IMR-90 (cell line): ENCODE data around the gene LRRC37A. TPM values are rescaled to one million over a fixed set of nuclear protein-coding genes. Genes with fewer than 3 reads are reported as not detected.
"Not testable (repeated sequence)": the region's sequence is repeated elsewhere in the genome, so short reads cannot be mapped to it uniquely, and the experiment has no call there.

ENCODE experiments used
- ATAC-seq: fragments of 200-7000 bp; cut with Tn5 transposase; 2 replicates; pipeline ENCODE4 v1.9.1; 2020; ENCODE audit warnings: low read depth, mild to moderate bottlenecking, moderate library complexity
- BruUV-seq: library from RNA; stranded (reverse); fragments of 400-500 nt; replicated peaks from 2 replicates; lab custom pipeline; 2021; lab: Mats Ljungman, UMichigan
- CTCF ChIA-PET: fragments of 300-600 bp; formaldehyde crosslinking; extraction: SDS; loops from one replicate; lab custom pipeline; 2021; ENCODE audit warnings: antibody characterized with exemption; lab: Yijun Ruan, JAX
- POLR2A ChIA-PET: fragments of 300-600 bp; sonication (Branson Sonifier 250); formaldehyde crosslinking; loops from one replicate; lab custom pipeline; 2022; ENCODE audit warnings: antibody characterized with exemption; ENCODE audit not compliant: unreplicated experiment; lab: Charles Lee
- DNase-seq: peaks from one replicate; pipeline ENCODE4 v3.0.0; 2013
- H2AFZ ChIP-seq: replicated peaks from 2 replicates; pipeline ENCODE3; 2013; ENCODE audit warnings: low read length, mild to moderate bottlenecking; ENCODE audit not compliant: poor library complexity
- H2AK5ac ChIP-seq: 2 replicates; pipeline ENCODE4 v1.6.1; 2013; ENCODE audit warnings: low read depth, low read length, inconsistent platforms
- H2AK9ac ChIP-seq: replicated peaks from 2 replicates; pipeline ENCODE3; 2013; ENCODE audit warnings: mild to moderate bottlenecking, low read depth, low read length, moderate library complexity; ENCODE audit not compliant: poor library complexity
- H2BK120ac ChIP-seq: 2 replicates; pipeline ENCODE4 v1.6.1; 2013; ENCODE audit warnings: low read depth, low read length, inconsistent platforms
- H2BK15ac ChIP-seq: 3 replicates; pipeline ENCODE4 v1.6.1; 2013; ENCODE audit warnings: low read depth, low read length, inconsistent platforms
- H2BK20ac ChIP-seq: 2 replicates; pipeline ENCODE4 v1.6.1; 2013; ENCODE audit warnings: low read depth, mild to moderate bottlenecking, inconsistent platforms, low read length, moderate library complexity
- H2BK5ac ChIP-seq: 2 replicates; pipeline ENCODE4 v1.6.1; 2013; ENCODE audit warnings: mild to moderate bottlenecking, low read depth, low read length, inconsistent platforms; ENCODE audit not compliant: poor library complexity, severe bottlenecking
- H3K14ac ChIP-seq: replicated peaks from 2 replicates; pipeline ENCODE4 v1.6.1; 2013; ENCODE audit warnings: low read depth, low read length, inconsistent platforms
- H3K18ac ChIP-seq: 2 replicates; pipeline ENCODE4 v1.6.1; 2013; ENCODE audit warnings: low read depth, low read length, control low read depth
- H3K23ac ChIP-seq: 2 replicates; pipeline ENCODE4 v1.6.1; 2013; ENCODE audit warnings: low read depth, low read length, inconsistent platforms
- H3K27ac ChIP-seq: 2 replicates; pipeline ENCODE4 v1.5.1; 2013; ENCODE audit warnings: mild to moderate bottlenecking, control low read depth, low read length; ENCODE audit not compliant: insufficient read depth
- H3K27me3 ChIP-seq: 2 replicates; pipeline ENCODE4 v1.6.1; 2013; ENCODE audit warnings: low read length; ENCODE audit not compliant: control insufficient read depth, insufficient read depth
- H3K36me3 ChIP-seq: 2 replicates; pipeline ENCODE4 v1.6.1; 2013; ENCODE audit warnings: low read length, mixed read lengths; ENCODE audit not compliant: control insufficient read depth, insufficient read depth
- H3K4ac ChIP-seq: 2 replicates; pipeline ENCODE4 v1.6.1; 2013; ENCODE audit warnings: low read depth, low read length, inconsistent platforms
- H3K4me1 ChIP-seq: 2 replicates; pipeline ENCODE4 v1.6.1; 2013; ENCODE audit warnings: low read length, mixed read lengths; ENCODE audit not compliant: control insufficient read depth, insufficient read depth
- H3K4me2 ChIP-seq: 2 replicates; pipeline ENCODE4 v1.6.1; 2013; ENCODE audit warnings: low read depth, mild to moderate bottlenecking, control low read depth, low read length, moderate library complexity
- H3K4me3 ChIP-seq: 2 replicates; pipeline ENCODE4 v1.5.1; 2013; ENCODE audit warnings: low read depth, mild to moderate bottlenecking, control low read depth, low read length, moderate library complexity; ENCODE audit not compliant: insufficient read depth
- H3K56ac ChIP-seq: 2 replicates; pipeline ENCODE4 v1.6.1; 2013; ENCODE audit warnings: low read length, inconsistent platforms; ENCODE audit not compliant: insufficient read depth; ENCODE audit errors: extremely low read depth
- H3K79me1 ChIP-seq, 2 experiments: 2 replicates each; pipeline ENCODE4 v1.6.1; 2013; ENCODE audit warnings: low read length in 2 of 2, inconsistent platforms in 1 of 2, low read depth in 1 of 2
- H3K9ac ChIP-seq: 2 replicates; pipeline ENCODE4 v1.6.1; 2013; ENCODE audit warnings: low read depth, low read length, control low read depth
- H3K9me1 ChIP-seq: 2 replicates; pipeline ENCODE4 v1.6.1; 2013; ENCODE audit warnings: low read length, inconsistent platforms; ENCODE audit not compliant: insufficient read depth
- H3K9me3 ChIP-seq: 2 replicates; pipeline ENCODE4 v1.6.1; 2013; ENCODE audit warnings: low read length; ENCODE audit not compliant: control insufficient read depth, insufficient read depth
- H4K20me1 ChIP-seq: 2 replicates; pipeline ENCODE4 v1.6.1; 2013; ENCODE audit warnings: low read length, inconsistent platforms; ENCODE audit not compliant: insufficient read depth
- H4K5ac ChIP-seq: 2 replicates; pipeline ENCODE4 v1.6.1; 2013; ENCODE audit warnings: mild to moderate bottlenecking, low read depth, low read length, control low read depth
- H4K8ac ChIP-seq, 2 experiments: 2 replicates each; pipeline ENCODE4 v1.6.1; 2013; ENCODE audit warnings: low read depth in 2 of 2, low read length in 2 of 2, control low read depth in 1 of 2, inconsistent platforms in 1 of 2
- H4K91ac ChIP-seq: 2 replicates; pipeline ENCODE4 v1.6.1; 2013; ENCODE audit warnings: low read depth, low read length, inconsistent platforms; ENCODE audit not compliant: insufficient read depth
- WGBS, 2 experiments: methylation state at CpG; one replicate each; pipeline versions ENCODE4 v1.1.5 to v1.1.7; 2013; ENCODE audit warnings: missing lambda C conversion rate in 2 of 2; ENCODE audit not compliant: insufficient read length in 1 of 2; ENCODE audit errors: extremely low coverage in 2 of 2; 5-methylcytosine and 5-hydroxymethylcytosine counted together
- dilution Hi-C: fragments of 300-500 bp; cut with HindIII; formaldehyde crosslinking; loops from one replicate; pipeline ENCODE4 v1.14.3; 2018; ENCODE audit warnings: low sequenced_read_pairs; ENCODE audit not compliant: unreplicated experiment
- in situ Hi-C: fragments of 300-500 bp; cut with MboI; formaldehyde crosslinking; loops from 3 replicates; pipeline ENCODE4 v1.14.3; 2019; ENCODE audit warnings: low sequenced_read_pairs, inconsistent platforms, mixed read lengths
- intact Hi-C: fragments of 100-400 bp; cut with micrococcal nuclease; formaldehyde crosslinking; loops from 2 replicates; pipeline ENCODE4 v1.10.0; 2022
- polyA plus RNA-seq, 3 experiments: library from polyadenylated mRNA; depleted of rRNA; stranded (reverse); fragments of >200 nt; gene quantifications; 2 replicates each; pipeline ENCODE4 v1.2.3, GENCODE V29; 2012; ENCODE audit warnings: low replicate concordance in 1 of 3
- total RNA-seq: library from RNA; depleted of rRNA; stranded (reverse); fragments of >200 nt; gene quantifications from 2 replicates; pipeline ENCODE4 v1.2.3, GENCODE V29; 2012

Gene LRRC37A
- total and polyA plus RNA-seq, 2 of the 4 experiments (the other 2 are of a cell fraction): 0.72 to 0.91 TPM

DNA sequence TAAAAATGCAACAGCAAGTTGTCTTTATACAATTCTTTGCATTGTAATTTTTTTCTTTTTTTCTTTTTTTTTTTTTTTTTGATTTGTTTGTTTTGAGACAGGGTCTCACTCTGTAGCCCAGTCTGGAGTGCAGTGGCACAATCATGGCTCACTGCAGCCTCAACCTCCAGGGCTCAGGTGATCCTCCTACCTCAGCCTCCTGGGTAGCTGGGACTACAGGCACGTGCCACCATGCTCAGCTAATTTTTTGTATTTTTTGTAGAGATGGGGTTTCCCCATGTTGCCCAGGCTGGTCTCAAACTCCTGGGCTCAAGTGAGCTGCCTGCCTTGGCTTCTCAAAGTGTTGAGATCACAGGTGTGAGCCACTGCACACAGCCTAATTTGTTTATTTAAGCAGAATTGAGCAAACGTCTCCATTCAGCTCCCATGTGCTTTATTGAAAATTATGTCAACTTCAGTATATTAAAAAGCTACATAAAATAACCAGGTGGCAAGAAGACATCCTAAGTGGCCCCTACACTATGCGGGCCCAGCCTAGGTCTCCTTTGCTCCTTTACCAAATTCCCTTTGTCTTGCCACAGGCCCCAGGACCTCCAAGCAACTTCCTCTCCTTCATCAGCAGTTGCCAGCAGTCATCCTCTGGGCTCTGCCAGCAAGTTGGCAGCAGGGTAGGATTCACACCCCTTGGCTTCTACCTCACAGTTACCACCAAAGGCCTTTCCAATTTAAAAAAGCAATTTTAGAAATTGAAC lies 18.0 kb upstream of the LRRC37A start:
- in situ Hi-C loops, H2AFZ ChIP-seq, intact Hi-C loops, H3K4me1 ChIP-seq, H2BK20ac ChIP-seq, H3K4me3 ChIP-seq, BruUV-seq, H3K23ac ChIP-seq, H3K27ac ChIP-seq, H3K4me2 ChIP-seq, H2BK5ac ChIP-seq, H3K36me3 ChIP-seq, ATAC-seq, H2BK15ac ChIP-seq, H3K27me3 ChIP-seq, H2AK9ac ChIP-seq, H3K18ac ChIP-seq, H4K91ac ChIP-seq, H2AK5ac ChIP-seq, H4K5ac ChIP-seq, H3K4ac ChIP-seq, H3K9me3 ChIP-seq, H3K14ac ChIP-seq, POLR2A ChIA-PET, DNase-seq, H3K56ac ChIP-seq, H3K9me1 ChIP-seq, H2BK120ac ChIP-seq, CTCF ChIA-PET, H4K8ac ChIP-seq, dilution Hi-C loops, H4K20me1 ChIP-seq, H3K9ac ChIP-seq, H3K79me1 ChIP-seq: not testable (repeated sequence)
- WGBS, 2 experiments: no CpG with 5 or more reads among the region's 3 CpGs

DNA sequence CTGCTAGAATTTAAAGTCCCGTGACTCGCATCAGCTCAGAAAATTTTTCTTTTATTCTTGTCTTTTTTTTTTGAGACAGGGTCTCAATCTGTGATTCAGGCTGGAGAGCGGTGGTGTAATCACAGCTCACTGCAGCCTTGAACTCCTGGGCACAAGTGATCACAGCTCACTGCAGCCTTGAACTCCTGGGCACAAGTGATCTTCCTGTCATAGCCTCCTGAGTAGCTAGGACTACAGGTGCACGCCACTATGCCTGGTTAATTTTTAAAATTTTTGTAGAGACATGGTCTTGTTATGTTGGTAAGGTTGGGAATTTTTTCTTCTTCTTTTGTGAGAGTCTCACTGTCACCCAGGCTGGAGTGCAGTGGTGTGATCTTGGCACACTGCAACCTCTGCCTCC lies 13.6 kb upstream of the LRRC37A start:
- WGBS, 2 experiments: no CpG with 5 or more reads among the region's 4 CpGs
- H3K56ac ChIP-seq, H3K9me3 ChIP-seq, DNase-seq, H3K4ac ChIP-seq, ATAC-seq, POLR2A ChIA-PET, dilution Hi-C loops, H3K9ac ChIP-seq, H3K27me3 ChIP-seq, H3K36me3 ChIP-seq, H2BK5ac ChIP-seq, H3K79me1 ChIP-seq, H2AK5ac ChIP-seq, H2AK9ac ChIP-seq, H4K20me1 ChIP-seq, H3K4me2 ChIP-seq, H4K5ac ChIP-seq, CTCF ChIA-PET, in situ Hi-C loops, H3K14ac ChIP-seq, H3K23ac ChIP-seq, BruUV-seq, H4K91ac ChIP-seq, H2BK20ac ChIP-seq, H2BK15ac ChIP-seq, H2BK120ac ChIP-seq, H3K18ac ChIP-seq, H3K4me1 ChIP-seq, H3K27ac ChIP-seq, H4K8ac ChIP-seq, H2AFZ ChIP-seq, H3K9me1 ChIP-seq, H3K4me3 ChIP-seq: not testable (repeated sequence)
- intact Hi-C loops: loop anchor here (10.0 kb wide), 1 partner anchor 277 kb away; no protein-coding TSS in a partner anchor
